ENCODE data around the gene IFFO2. TPM values are rescaled to one million over a fixed set of nuclear protein-coding genes. Genes with fewer than 3 reads are reported as not detected.

Gene IFFO2
- total and polyA plus RNA-seq, 2 donors (not counting 3 experiments of a cell fraction or from before 2014, with no cell fraction given) = 31.1 to 31.3 TPM

DNA sequence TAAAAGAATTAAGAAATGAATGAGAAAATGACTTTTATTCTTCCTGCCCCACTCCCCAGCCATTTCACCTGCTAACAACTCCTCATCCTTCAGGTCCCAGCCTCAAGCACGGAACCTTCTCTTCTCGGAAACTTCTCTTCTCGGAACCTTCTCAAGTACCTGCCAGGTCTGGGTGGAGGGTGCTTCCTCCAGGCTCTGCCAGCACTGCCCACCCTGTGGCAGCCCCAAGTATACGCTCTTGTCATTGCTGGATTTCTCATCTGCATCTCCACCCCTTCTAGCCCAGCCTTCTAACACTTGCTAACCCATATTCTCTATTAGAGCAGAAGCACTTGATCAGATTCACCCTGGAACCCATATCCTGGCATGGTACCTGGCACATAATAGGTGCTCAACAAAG, 3.9 kb upstream of the IFFO2 start:
- no peak for TF ChIP-seq POLR2A (IDR thresholded peaks at IDR 0.05; ENCODE audit: low read depth, low read length)
- CTCF ChIA-PET = no interaction called here
- dilution Hi-C loops (cut with MboI; ENCODE audit: extremely low pct_ligation_motif_present, low sequenced_read_pairs) = no loop called here

DNA sequence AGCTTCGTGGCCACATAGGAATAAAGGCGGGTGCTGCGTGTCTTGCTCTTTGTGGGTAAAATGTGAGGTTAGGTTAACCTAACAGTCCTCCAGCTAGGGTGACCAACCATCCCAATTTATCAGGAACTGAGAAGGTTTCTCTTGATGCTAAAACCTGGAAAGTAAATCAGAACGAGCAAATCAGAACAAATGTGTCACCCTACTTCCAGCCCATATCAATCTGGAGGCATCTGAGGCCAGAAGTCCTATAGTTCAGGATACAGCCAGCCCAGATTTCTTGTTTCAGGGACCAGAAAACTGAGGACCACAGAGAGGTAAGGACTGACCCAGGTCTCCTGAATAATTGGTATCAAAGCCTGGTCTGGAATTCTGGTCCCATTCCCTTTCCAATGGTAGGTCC, 3.1 kb upstream of the IFFO2 start:
- H3K9me1 ChIP-seq (replicated peaks; ENCODE audit: control insufficient read depth, extremely low read depth, insufficient read depth, low read length) = no peaks in the 10 kb centered on the region
- H3K36me3 ChIP-seq (ENCODE audit: control insufficient read depth in 2 of 2, extremely low read depth in 1 of 2, insufficient read depth in 2 of 2, low read length in 2 of 2) = no peaks in the 10 kb centered on the region
- H3K4me2 ChIP-seq (ENCODE audit: insufficient read depth, low read length) = no peak overlapping the region
- dilution Hi-C loops (cut with MboI; ENCODE audit: extremely low pct_ligation_motif_present, low sequenced_read_pairs) = no loop called here
- intact Hi-C loops (cut with micrococcal nuclease) = no loop called here
- no peak overlapping the region for H3K27ac ChIP-seq (ENCODE audit: insufficient read depth, low read depth, low read length)
- ChIA-PET POLR2A (no interaction called here), CTCF (interaction anchor here (0.7 to 6.6 kb wide), 3 partner anchors 13 to 52 kb away, joined by 3 to 113 read pairs (median 5); no protein-coding TSS in a partner anchor)
- H3K9me3 ChIP-seq (replicated peaks; ENCODE audit: control insufficient read depth, insufficient read depth, low read length) = no peaks in the 10 kb centered on the region
- no peaks in the 10 kb centered on the region for H4K20me1 ChIP-seq (replicated peaks; ENCODE audit: control insufficient read depth, extremely low read depth, insufficient read depth, low read length)
- H3K79me2 ChIP-seq (ENCODE audit: control insufficient read depth, insufficient read depth, low read length) = peaks cover 18% of the 10 kb centered on the region
- TF ChIP-seq, protein P1, sequence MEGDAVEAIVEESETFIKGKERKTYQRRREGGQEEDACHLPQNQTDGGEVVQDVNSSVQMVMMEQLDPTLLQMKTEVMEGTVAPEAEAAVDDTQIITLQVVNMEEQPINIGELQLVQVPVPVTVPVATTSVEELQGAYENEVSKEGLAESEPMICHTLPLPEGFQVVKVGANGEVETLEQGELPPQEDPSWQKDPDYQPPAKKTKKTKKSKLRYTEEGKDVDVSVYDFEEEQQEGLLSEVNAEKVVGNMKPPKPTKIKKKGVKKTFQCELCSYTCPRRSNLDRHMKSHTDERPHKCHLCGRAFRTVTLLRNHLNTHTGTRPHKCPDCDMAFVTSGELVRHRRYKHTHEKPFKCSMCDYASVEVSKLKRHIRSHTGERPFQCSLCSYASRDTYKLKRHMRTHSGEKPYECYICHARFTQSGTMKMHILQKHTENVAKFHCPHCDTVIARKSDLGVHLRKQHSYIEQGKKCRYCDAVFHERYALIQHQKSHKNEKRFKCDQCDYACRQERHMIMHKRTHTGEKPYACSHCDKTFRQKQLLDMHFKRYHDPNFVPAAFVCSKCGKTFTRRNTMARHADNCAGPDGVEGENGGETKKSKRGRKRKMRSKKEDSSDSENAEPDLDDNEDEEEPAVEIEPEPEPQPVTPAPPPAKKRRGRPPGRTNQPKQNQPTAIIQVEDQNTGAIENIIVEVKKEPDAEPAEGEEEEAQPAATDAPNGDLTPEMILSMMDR (IDR thresholded peaks at IDR 0.05; ENCODE audit: extremely low read depth in 1 of 2, insufficient read depth in 1 of 2, low read depth in 1 of 2, low read length in 2 of 2) = no peak
- TF ChIP-seq POLR2A (IDR thresholded peaks at IDR 0.05; ENCODE audit: low read depth, low read length) = no peak
- no peak for TF ChIP-seq FOS (IDR thresholded peaks at IDR 0.05; ENCODE audit: borderline replicate concordance, insufficient read depth, low read length)
- TF ChIP-seq MYC (IDR thresholded peaks at IDR 0.05; ENCODE audit: low read depth, low read length) = no peak
- TF ChIP-seq POLR2AphosphoS5 (IDR thresholded peaks at IDR 0.05; ENCODE audit: insufficient read depth, low read depth, low read length) = no peak
- TF ChIP-seq, protein P2, sequence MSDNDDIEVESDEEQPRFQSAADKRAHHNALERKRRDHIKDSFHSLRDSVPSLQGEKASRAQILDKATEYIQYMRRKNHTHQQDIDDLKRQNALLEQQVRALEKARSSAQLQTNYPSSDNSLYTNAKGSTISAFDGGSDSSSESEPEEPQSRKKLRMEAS (IDR thresholded peaks at IDR 0.05; ENCODE audit: insufficient read depth, insufficient read length) = no peak
- no peak for TF ChIP-seq GATA2 (IDR thresholded peaks at IDR 0.05; ENCODE audit: insufficient read depth, insufficient read length, low read depth, low read length)
- TF ChIP-seq JUN (IDR thresholded peaks at IDR 0.05; ENCODE audit: borderline replicate concordance, insufficient read depth, insufficient read length, low read depth) = no peak
- TF ChIP-seq EZH2 (IDR thresholded peaks at IDR 0.05; ENCODE audit: borderline replicate concordance, low read depth, low read length, severe bottlenecking) = no peak
- no peak for DNase-seq (ENCODE audit: low read depth, low spot score)
- H3K27me3 ChIP-seq (ENCODE audit: control insufficient read depth in 2 of 2, insufficient read depth in 2 of 2, low read length in 2 of 2) = peaks cover 6 to 9% of the 10 kb centered on the region in 2 experiments
- H3K4me3 ChIP-seq (replicated peaks in 1 of 3; ENCODE audit: insufficient read depth in 1 of 3, low read depth in 1 of 3, low read length in 3 of 3) = no peak overlapping the region
- BruUV-seq (replicated peaks) = no TSS peak
- H3K4me1 ChIP-seq (ENCODE audit: control insufficient read depth, extremely low read depth, insufficient read depth, low read length) = peaks cover 11% of the 10 kb centered on the region
- H3K9ac ChIP-seq (replicated peaks; ENCODE audit: extremely low read depth, insufficient read depth, low read length) = no peak overlapping the region
- no peak for FAIRE-seq
- H2AFZ ChIP-seq (ENCODE audit: low read depth, low read length) = no peak overlapping the region

More for the DNA sequence above, 3.9 kb upstream of the IFFO2 start:
- Histone ChIP-seq H3K4me1 (ENCODE audit: control insufficient read depth, extremely low read depth, insufficient read depth, low read length) (peaks cover 5% of the 10 kb centered on the region), H3K79me2 (ENCODE audit: control insufficient read depth, insufficient read depth, low read length) (peaks cover 10% of the 10 kb centered on the region), H2AFZ (ENCODE audit: low read depth, low read length) (no peak overlapping the region), H3K27ac (ENCODE audit: insufficient read depth, low read depth, low read length) (no peak overlapping the region), H3K9me1 (replicated peaks; ENCODE audit: control insufficient read depth, extremely low read depth, insufficient read depth, low read length) (no peaks in the 10 kb centered on the region), H3K9ac (replicated peaks; ENCODE audit: extremely low read depth, insufficient read depth, low read length) (no peak overlapping the region), H3K9me3 (replicated peaks; ENCODE audit: control insufficient read depth, insufficient read depth, low read length) (no peaks in the 10 kb centered on the region), H3K4me3 (replicated peaks in 1 of 3; ENCODE audit: insufficient read depth in 1 of 3, low read depth in 1 of 3, low read length in 3 of 3) (no peak overlapping the region), H3K36me3 (ENCODE audit: control insufficient read depth in 2 of 2, extremely low read depth in 1 of 2, insufficient read depth in 2 of 2, low read length in 2 of 2) (no peaks in the 10 kb centered on the region), H4K20me1 (replicated peaks; ENCODE audit: control insufficient read depth, extremely low read depth, insufficient read depth, low read length) (no peaks in the 10 kb centered on the region), H3K27me3 (ENCODE audit: control insufficient read depth in 2 of 2, insufficient read depth in 2 of 2, low read length in 2 of 2) (peaks cover 6 to 9% of the 10 kb centered on the region in 2 experiments), H3K4me2 (ENCODE audit: insufficient read depth, low read length) (no peak overlapping the region)
- FAIRE-seq (no peak), DNase-seq (ENCODE audit: low read depth, low spot score) (no peak)
- intact Hi-C loops (cut with micrococcal nuclease) = no loop called here
- POLR2A ChIA-PET = no interaction called here
- no TSS peak for BruUV-seq (replicated peaks)
